Astrocyte of the hippocampus (primary cell): ENCODE data around the gene GNL2.
A peak's percentile ranks its signal among the peaks of the same experiment; 100 is the strongest.
"Not testable (repeated sequence)": the region's sequence is repeated elsewhere in the genome, so short reads cannot be mapped to it uniquely, and the experiment has no call there.

Source experiments
- DNase-seq: peaks from one replicate; pipeline ENCODE4 v3.0.0; 2011; ENCODE audit warnings: low read depth, low spot score

GNL2 gene

DNA sequence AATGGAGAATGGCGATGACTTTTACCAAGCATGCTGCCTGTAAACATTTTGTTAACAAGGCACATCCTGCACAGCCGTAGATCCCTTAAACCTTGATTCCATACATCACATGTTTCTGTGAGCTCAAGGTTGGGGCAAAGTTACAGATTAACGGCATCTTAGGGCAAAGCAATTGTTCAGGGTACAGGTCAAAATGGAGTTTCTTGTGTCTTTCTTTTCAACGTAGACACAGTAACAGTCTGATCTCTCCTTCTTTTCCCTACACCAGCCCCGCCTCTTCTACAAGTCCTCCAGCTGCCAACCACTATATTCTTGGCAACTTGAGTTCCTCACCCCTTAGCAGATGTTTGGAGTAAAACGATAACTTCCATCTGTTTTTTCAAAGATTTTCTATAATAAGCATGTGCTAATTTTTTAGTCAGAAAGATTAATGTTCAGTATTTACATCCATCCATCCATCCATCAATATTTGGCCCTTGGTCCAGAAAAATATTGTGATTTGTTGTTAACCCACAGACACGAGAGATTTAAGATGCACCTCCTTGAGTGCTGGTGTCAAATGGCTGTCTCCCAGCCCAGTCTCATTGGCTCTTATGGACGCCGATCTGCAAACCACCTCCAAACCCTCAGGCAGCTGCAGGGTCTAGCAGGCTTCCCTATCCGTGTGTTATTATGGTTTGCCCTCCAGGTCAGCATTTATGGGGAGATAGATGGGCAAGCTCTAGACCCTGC is 35.2 kb downstream of the GNL2 start:
- DNase-seq: no peak

- not testable (repeated sequence) for DNase-seq
Measured at GRCh38 chr1:37559957-37560379, 35.8 kb downstream of the GNL2 start.

DNA sequence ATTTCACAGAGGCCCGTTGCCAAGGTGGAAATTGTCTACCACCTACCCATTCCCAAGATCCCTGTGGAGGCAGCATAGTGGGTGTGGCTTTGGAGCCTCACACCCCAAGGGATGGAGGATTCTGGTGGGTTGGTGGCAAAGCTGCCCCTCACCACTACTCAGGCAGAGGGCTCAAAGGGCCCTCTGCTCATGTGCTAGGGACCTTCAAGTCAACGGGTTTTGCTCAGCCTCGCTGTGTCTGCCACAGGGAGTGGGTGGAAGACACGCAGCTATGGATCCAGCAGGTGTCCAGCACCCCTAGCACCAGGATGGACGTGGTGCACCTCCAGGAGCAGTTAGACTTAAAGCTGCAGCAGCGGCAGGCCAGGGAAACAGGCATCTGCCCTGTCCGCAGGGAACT is 36.7 kb downstream of the GNL2 start:
- no peak for DNase-seq

- no peak for DNase-seq
Measured at GRCh38 chr1:37558411-37558810, 37.3 kb downstream of the GNL2 start.

- DNase-seq: no peak
Measured at GRCh38 chr1:37557402-37557801, 38.3 kb downstream of the GNL2 start.

GRCh38 chr1:37556712-37557196 is 39.0 kb downstream of the GNL2 start, which contains the start of gene DNALI1:
DNALI1 (plus strand) TSS chr1:37556940; CDS start chr1:37556995, 55 bp downstream.
- peak; percentile 97 for DNase-seq

- DNase-seq: peak; percentile 96
Measured at GRCh38 chr1:37553927-37554808, 41.6 kb downstream of the GNL2 start, which contains the start of gene SNIP1. SNIP1 (minus strand) TSS chr1:37554293; CDS start chr1:37554229, 64 bp downstream.

- no peak for DNase-seq
Measured at GRCh38 chr1:37553598-37553926, 42.2 kb downstream of the GNL2 start.

DNA sequence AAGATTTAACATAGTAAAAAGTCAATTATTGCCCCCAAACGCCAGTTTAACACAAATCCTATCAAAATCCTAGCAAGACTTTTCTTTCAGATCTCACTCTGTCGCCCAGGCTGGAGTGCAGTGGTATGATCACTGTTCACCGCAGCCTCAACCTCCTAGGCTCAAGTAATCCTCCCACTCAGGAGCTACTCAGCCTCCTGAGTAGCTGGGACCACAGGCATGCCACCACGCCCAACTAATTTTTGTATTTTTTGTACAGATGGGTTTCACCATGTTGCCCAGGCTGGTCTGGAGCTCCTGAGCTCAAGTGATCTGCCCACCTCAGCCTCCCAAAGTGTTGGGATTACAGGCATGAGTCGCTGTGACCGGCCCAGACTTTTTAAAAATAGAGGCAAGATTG is 46.4 kb downstream of the GNL2 start:
- peak; percentile 44 for DNase-seq

- DNase-seq: no peak
Measured at GRCh38 chr1:37545019-37545418, 50.7 kb downstream of the GNL2 start.

GRCh38 chr1:37544530-37544929 is 51.2 kb downstream of the GNL2 start:
- DNase-seq: no peak

GRCh38 chr1:37540036-37540785 is 55.5 kb downstream of the GNL2 start:
- DNase-seq: no peak

DNA sequence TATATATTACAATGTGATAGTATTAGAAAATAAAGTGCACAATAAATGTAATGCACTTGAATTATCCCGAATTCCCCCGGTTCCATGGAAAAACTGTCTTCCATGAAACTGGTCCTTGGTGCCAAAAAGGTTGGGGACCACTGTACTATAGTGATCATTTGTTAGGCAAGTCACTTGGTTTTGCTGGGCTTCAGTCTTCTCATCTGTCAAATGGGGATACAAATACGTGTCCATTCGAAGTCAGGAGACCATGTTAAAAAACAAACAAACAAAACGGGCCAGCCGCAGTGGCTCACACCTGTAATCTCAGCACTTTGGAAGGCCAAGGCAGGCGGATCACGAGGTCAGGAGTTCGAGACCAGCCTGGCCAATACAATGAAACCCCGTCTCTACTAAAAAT is 56.6 kb downstream of the GNL2 start:
- not testable (repeated sequence) for DNase-seq

GRCh38 chr1:37537378-37537777 is 58.4 kb downstream of the GNL2 start:
- DNase-seq: peak; percentile 93

DNA sequence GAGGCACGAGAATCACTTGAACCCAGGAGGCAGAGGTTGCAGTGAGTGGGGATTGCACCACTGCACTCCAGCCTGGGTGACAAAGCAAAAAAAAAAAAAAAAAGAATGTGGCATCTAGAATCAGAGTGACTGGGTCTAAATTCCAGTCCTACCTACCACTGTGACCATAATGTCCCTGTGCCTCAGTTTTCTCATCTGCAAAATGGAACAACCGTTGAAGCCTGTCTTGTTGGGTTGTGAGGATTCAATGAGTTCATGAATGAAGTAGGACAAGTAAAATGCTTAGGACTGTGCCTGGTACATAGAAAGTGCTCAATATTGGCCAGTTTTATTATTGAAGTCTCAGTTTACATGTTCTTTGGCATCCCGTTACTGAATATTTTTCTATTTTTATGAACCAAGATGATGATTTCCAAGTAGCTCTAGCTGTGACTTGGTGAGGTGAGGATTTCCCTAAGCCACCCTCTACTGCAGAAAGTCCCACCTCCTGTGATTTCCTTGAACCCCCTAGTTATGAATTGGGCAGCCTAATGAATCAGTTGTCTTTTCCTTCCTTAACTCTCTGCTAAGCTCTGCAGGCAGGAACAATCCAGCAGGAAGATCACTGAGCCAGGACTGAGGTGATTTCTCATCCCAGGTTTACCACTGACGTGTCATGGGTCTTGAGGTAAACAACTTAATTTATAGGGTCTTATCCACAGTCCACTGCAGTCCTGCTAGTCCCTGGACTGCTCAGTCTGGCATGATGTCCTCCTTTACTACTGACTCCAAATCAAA is 62.2 kb downstream of the GNL2 start:
- no peak for DNase-seq

GRCh38 chr1:37532418-37533156 is 63.1 kb downstream of the GNL2 start:
- not testable (repeated sequence) for DNase-seq

DNA sequence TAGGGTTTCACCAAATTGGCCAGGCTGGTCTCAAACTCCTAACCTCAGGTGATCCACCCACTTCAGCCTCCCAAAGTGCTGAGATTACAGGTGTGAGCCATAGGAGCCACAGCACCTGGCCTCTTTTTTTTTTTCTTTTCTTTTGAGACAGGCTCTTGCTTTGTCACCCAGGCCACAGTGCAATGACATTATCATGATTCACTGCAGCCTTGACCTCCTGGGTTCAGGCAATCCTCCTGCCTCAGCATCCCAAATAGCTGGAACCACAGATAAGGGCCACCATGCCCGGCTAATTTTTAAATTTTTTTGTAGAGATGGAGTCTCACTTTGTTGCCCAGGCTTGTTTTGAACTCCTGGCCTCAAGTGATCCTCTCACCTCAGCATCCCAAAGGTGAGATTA is 65.8 kb downstream of the GNL2 start:
- DNase-seq: not testable (repeated sequence)

GRCh38 chr1:37519613-37520012 is 76.1 kb downstream of the GNL2 start:
- no peak for DNase-seq

DNA sequence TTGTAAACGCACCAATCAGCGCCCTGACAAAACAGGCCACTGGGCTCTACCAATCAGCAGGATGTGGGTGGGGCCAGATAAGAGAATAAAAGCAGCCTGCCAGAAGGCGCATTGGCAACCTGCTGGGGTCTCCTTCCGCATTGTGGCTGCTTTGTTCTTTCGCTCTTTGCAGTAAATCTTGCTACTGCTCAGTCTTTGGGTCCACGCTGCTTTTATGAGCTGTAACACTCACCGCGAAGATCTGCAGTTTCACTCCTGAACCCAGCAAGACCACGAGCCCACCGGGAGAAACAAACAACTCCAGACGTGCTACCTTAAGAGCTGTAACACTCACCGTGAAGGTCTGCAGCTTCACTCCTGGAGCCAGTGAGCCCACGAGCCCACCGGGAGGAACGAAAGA is 76.8 kb downstream of the GNL2 start:
- DNase-seq: not testable (repeated sequence)

DNA sequence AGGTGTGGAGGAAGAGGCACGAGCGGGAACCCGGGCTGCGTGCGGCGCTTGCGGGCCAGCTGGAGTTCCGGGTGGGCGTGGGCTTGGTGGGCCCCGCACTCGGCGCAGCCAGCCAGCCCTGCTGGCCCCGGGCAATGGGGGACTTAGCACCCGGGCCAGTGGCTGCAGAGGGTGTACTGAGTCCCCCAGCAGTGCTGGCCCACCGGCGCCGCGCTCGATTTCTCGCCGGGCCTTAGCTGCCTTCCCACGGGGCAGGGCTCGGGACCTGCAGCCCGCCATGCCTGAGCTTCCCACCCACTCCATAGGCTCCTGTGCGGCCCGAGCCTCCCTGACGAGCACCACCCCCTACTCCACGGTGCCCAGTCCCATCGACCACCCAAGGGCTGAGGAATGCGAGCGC is 77.5 kb downstream of the GNL2 start:
- DNase-seq: not testable (repeated sequence)
